Endothelial cell of umbilical vein (primary cell): ENCODE measurements around the gene NARS2. TPM values are rescaled to one million over a fixed set of nuclear protein-coding genes. Genes with fewer than 3 reads are reported as not detected.

Experiments
- BruUV-seq: library from RNA; stranded (reverse); fragments of 400-500 nt; replicated peaks from 2 replicates; lab custom pipeline; 2021; lab: Mats Ljungman, UMichigan
- CTCF ChIA-PET: fragments of 300-600, 350-600 bp; sonication (Branson Sonifier 250); formaldehyde crosslinking; loops from one replicate; lab custom pipeline; 2021; ENCODE audit warnings: antibody characterized with exemption, inconsistent platforms; lab: Charles Lee
- POLR2A ChIA-PET: fragments of 300-600, 350-600 bp; sonication (Branson Sonifier 250); formaldehyde crosslinking; loops from one replicate; lab custom pipeline; 2021; ENCODE audit warnings: antibody characterized with exemption, inconsistent platforms; lab: Charles Lee
- DNase-seq: peaks from one replicate; pipeline ENCODE4 v3.0.0-alpha.2; 2011; ENCODE audit warnings: low read depth, low spot score
- FAIRE-seq: peaks from 2 replicates; lab custom pipeline; 2011; peaks lifted over from hg19 to GRCh38; lab: Jason Lieb, UNC
- H2AFZ ChIP-seq: 2 replicates; pipeline ENCODE4 v1.6.0; 2012; ENCODE audit warnings: low read depth, low read length, control low read depth, inconsistent platforms
- H3K27ac ChIP-seq: 2 replicates; pipeline ENCODE4 v1.5.1; 2011; ENCODE audit warnings: low read depth, mild to moderate bottlenecking, control low read depth, low read length, moderate library complexity; ENCODE audit not compliant: insufficient read depth
- H3K27me3 ChIP-seq, 2 experiments: 2 replicates each; pipeline versions ENCODE4 v1.6.0 to v1.6.1; 2011; ENCODE audit warnings: low read length in 2 of 2, mixed read lengths in 1 of 2; ENCODE audit not compliant: control insufficient read depth in 2 of 2, insufficient read depth in 2 of 2
- H3K36me3 ChIP-seq, 2 experiments: 2 replicates in 1 of 2; 3 replicates in 1 of 2; pipeline ENCODE4 v1.5.1; 2011; ENCODE audit warnings: low read length in 2 of 2, mild to moderate bottlenecking in 1 of 2, moderate library complexity in 1 of 2; ENCODE audit not compliant: control insufficient read depth in 2 of 2, insufficient read depth in 2 of 2; ENCODE audit errors: extremely low read depth in 1 of 2
- H3K4me1 ChIP-seq: 3 replicates; pipeline ENCODE4 v1.5.1; 2011; ENCODE audit warnings: mild to moderate bottlenecking, low read length; ENCODE audit not compliant: control insufficient read depth, insufficient read depth; ENCODE audit errors: extremely low read depth
- H3K4me2 ChIP-seq: 2 replicates; pipeline ENCODE4 v1.6.1; 2011; ENCODE audit warnings: low read length, control low read depth, mixed read lengths; ENCODE audit not compliant: insufficient read depth
- H3K4me3 ChIP-seq, 3 experiments: fragments of 200-600 bp in 1 of 3; sonication (generic), shearing (Covaris generic) in 1 of 3; replicated peaks in 1 of 3; 2 replicates each; pipeline ENCODE4 v1.5.1; 2011 to 2016; ENCODE audit warnings: control low read depth in 3 of 3, low read length in 3 of 3, mild to moderate bottlenecking in 2 of 3, inconsistent platforms in 1 of 3, low read depth in 1 of 3, moderate library complexity in 1 of 3; ENCODE audit not compliant: insufficient read depth in 1 of 3
- H3K79me2 ChIP-seq: 2 replicates; pipeline ENCODE4 v1.6.0; 2012; ENCODE audit warnings: low read length, inconsistent platforms; ENCODE audit not compliant: control insufficient read depth, insufficient read depth
- H3K9ac ChIP-seq: replicated peaks from 2 replicates; pipeline ENCODE3; 2011; ENCODE audit warnings: low read length, control low read depth; ENCODE audit not compliant: insufficient read depth; ENCODE audit errors: extremely low read depth
- H3K9me1 ChIP-seq: replicated peaks from 3 replicates; pipeline ENCODE4 v1.6.0; 2011; ENCODE audit warnings: mild to moderate bottlenecking, low read length; ENCODE audit not compliant: control insufficient read depth, insufficient read depth; ENCODE audit errors: extremely low read depth
- H3K9me3 ChIP-seq: replicated peaks from 2 replicates; pipeline ENCODE4 v1.5.1; 2012; ENCODE audit warnings: low read length, inconsistent platforms; ENCODE audit not compliant: control insufficient read depth, insufficient read depth
- H4K20me1 ChIP-seq: replicated peaks from 2 replicates; pipeline ENCODE3; 2011; ENCODE audit warnings: mild to moderate bottlenecking, low read length; ENCODE audit not compliant: control insufficient read depth, insufficient read depth; ENCODE audit errors: extremely low read depth
- FOS ChIP-seq: IDR thresholded peaks from 2 replicates; pipeline ENCODE4 v1.6.1; 2011; ENCODE audit warnings: mild to moderate bottlenecking, low read length, moderate library complexity, borderline replicate concordance; ENCODE audit not compliant: insufficient read depth
- GATA2 ChIP-seq: IDR thresholded peaks from 2 replicates; pipeline ENCODE4 v1.7.0; 2011; ENCODE audit warnings: low read depth, mild to moderate bottlenecking, moderate library complexity, mixed read lengths, low read length; ENCODE audit not compliant: insufficient read length, insufficient read depth
- JUN ChIP-seq: IDR thresholded peaks from 2 replicates; pipeline ENCODE4 v1.6.1; 2011; ENCODE audit warnings: borderline replicate concordance, low read depth; ENCODE audit not compliant: insufficient read length, insufficient read depth
- MAX ChIP-seq: IDR thresholded peaks from 2 replicates; pipeline ENCODE4 v1.6.1; 2011; ENCODE audit not compliant: insufficient read depth, insufficient read length
- MYC ChIP-seq: IDR thresholded peaks from one replicate; pipeline ENCODE4 v1.6.1; 2011; ENCODE audit warnings: mild to moderate bottlenecking, low read depth, low read length
- POLR2A ChIP-seq: IDR thresholded peaks from 2 replicates; pipeline ENCODE4 v1.6.1; 2012; ENCODE audit warnings: low read depth, mild to moderate bottlenecking, control low read depth, low read length
- POLR2AphosphoS5 ChIP-seq: IDR thresholded peaks from 2 replicates; pipeline ENCODE4 v1.6.1; 2012; ENCODE audit warnings: low read depth, mild to moderate bottlenecking, control low read depth, low read length, moderate library complexity; ENCODE audit not compliant: insufficient read depth
- dilution Hi-C: fragments of 300-500 bp; cut with MboI; formaldehyde crosslinking; loops from one replicate; pipeline ENCODE4 v1.15.0; 2019; ENCODE audit warnings: low sequenced_read_pairs; ENCODE audit not compliant: extremely low pct_ligation_motif_present
- intact Hi-C: fragments of 100-400 bp; cut with micrococcal nuclease; formaldehyde crosslinking; loops from one replicate; pipeline ENCODE4 v1.10.0; 2022
- polyA plus RNA-seq, 4 experiments: library from polyadenylated mRNA; depleted of rRNA in 3 of 4; stranded (reverse) in 3 of 4; unstranded in 1 of 4; fragments of >200 nt; gene quantifications; 2 replicates each; pipeline versions ENCODE4 v1.2.1 to v1.2.3, GENCODE V29; 2011 to 2012; ENCODE audit warnings: missing spikeins in 1 of 4
- total RNA-seq: library from RNA; stranded (reverse); gene quantifications from 2 replicates; pipeline ENCODE4 v1.2.3, GENCODE V29; 2021

The NARS2 gene
- total and polyA plus RNA-seq, 2 donors (not counting 3 experiments of a cell fraction or from before 2014, with no cell fraction given): 6.9 to 16.7 TPM

- Histone ChIP-seq H3K9ac (peak overlapping the region; percentile 44), H3K9me3 (no peaks in the 10 kb centered on the region), H3K9me1 (no peaks in the 10 kb centered on the region), H3K4me1 (peaks cover 50% of the 10 kb centered on the region), H3K4me3 (no peak overlapping the region), H3K27me3 (no peaks in the 10 kb centered on the region), H4K20me1 (no peaks in the 10 kb centered on the region), H2AFZ (peak overlapping the region; percentile 4), H3K4me2 (peak overlapping the region; percentile 80), H3K27ac (peak overlapping the region; percentile 83), H3K36me3 (no peaks in the 10 kb centered on the region), H3K79me2 (peaks cover 14% of the 10 kb centered on the region)
- FAIRE-seq (peak; percentile 98), DNase-seq (peak; percentile 94)
- TF ChIP-seq FOS: peak; percentile 75
- no peak for TF ChIP-seq POLR2A
- peak; percentile 21 for TF ChIP-seq JUN
- ChIA-PET CTCF (interaction anchor here (0.6 to 8.8 kb wide), 8 partner anchors 10 to 270 kb away, joined by 3 to 190 read pairs (median 9); no protein-coding TSS in a partner anchor), POLR2A (interaction anchor here (0.5 to 0.9 kb wide), 2 partner anchors 52 to 145 kb away, joined by 3 to 6 read pairs; no protein-coding TSS in a partner anchor)
- intact Hi-C loops (loop anchor here (1.0 to 5.0 kb wide), 4 partner anchors 13 to 597 kb away; partner anchors contain the start of genes AAMDC, NDUFC2 and RSF1), dilution Hi-C loops (no loop called here)
- BruUV-seq: no TSS peak
Observed at GRCh38 chr11:78419327-78419726, 155.3 kb downstream of the NARS2 start.

- H4K20me1 ChIP-seq: no peaks in the 10 kb centered on the region
- H3K9me1 ChIP-seq: no peaks in the 10 kb centered on the region
- DNase-seq (peak; percentile 54), FAIRE-seq (no peak)
- peak overlapping the region; percentile 4 for H2AFZ ChIP-seq
- peak overlapping the region; percentile 32 to 45 (median 42) for H3K4me3 ChIP-seq
- H3K79me2 ChIP-seq: peaks cover 18% of the 10 kb centered on the region
- ChIA-PET CTCF (interaction anchor here (0.6 to 8.8 kb wide), 7 partner anchors 11 to 269 kb away, joined by 3 to 190 read pairs (median 10); no protein-coding TSS in a partner anchor), POLR2A (interaction anchor here (0.5 to 1.0 kb wide), 4 partner anchors 52 to 230 kb away, joined by 3 to 6 read pairs (median 3); partner anchors contain the start of genes KCTD21 and USP35)
- H3K36me3 ChIP-seq: no peaks in the 10 kb centered on the region
- TF ChIP-seq FOS: no peak
- TF ChIP-seq MAX: no peak
- peak; percentile 42 for TF ChIP-seq POLR2A
- no peak for TF ChIP-seq POLR2AphosphoS5
- no peak for TF ChIP-seq GATA2
- no peak for TF ChIP-seq MYC
- no peak for TF ChIP-seq JUN
- intact Hi-C loops: loop anchor here (1.0 to 5.0 kb wide), 4 partner anchors 14 to 596 kb away; partner anchors contain the start of genes AAMDC, NDUFC2 and RSF1
- dilution Hi-C loops: no loop called here
- H3K4me2 ChIP-seq: peak overlapping the region; percentile 80
- H3K9ac ChIP-seq: peak overlapping the region; percentile 70
- no peaks in the 10 kb centered on the region for H3K27me3 ChIP-seq
- H3K9me3 ChIP-seq: no peaks in the 10 kb centered on the region
- H3K27ac ChIP-seq: peak overlapping the region; percentile 83
- H3K4me1 ChIP-seq: peaks cover 46% of the 10 kb centered on the region
- no TSS peak for BruUV-seq
Observed at GRCh38 chr11:78418584-78419211, 156.0 kb downstream of the NARS2 start.
